22Rv1 (cell line): ENCODE measurements around the gene CASP3.

ENCODE experiments used
- ZFX ChIP-seq: fragments of 450-650 bp; IDR thresholded peaks from 2 replicates; pipeline ENCODE4 v1.6.1; 2017; ENCODE audit warnings: antibody characterized with exemption, borderline replicate concordance
- TF ChIP-seq, protein P1 (sequence below): fragments of 450-650 bp; IDR thresholded peaks from 2 replicates; pipeline ENCODE4 v1.5.1; 2017; ENCODE audit warnings: mild to moderate bottlenecking

DNA sequence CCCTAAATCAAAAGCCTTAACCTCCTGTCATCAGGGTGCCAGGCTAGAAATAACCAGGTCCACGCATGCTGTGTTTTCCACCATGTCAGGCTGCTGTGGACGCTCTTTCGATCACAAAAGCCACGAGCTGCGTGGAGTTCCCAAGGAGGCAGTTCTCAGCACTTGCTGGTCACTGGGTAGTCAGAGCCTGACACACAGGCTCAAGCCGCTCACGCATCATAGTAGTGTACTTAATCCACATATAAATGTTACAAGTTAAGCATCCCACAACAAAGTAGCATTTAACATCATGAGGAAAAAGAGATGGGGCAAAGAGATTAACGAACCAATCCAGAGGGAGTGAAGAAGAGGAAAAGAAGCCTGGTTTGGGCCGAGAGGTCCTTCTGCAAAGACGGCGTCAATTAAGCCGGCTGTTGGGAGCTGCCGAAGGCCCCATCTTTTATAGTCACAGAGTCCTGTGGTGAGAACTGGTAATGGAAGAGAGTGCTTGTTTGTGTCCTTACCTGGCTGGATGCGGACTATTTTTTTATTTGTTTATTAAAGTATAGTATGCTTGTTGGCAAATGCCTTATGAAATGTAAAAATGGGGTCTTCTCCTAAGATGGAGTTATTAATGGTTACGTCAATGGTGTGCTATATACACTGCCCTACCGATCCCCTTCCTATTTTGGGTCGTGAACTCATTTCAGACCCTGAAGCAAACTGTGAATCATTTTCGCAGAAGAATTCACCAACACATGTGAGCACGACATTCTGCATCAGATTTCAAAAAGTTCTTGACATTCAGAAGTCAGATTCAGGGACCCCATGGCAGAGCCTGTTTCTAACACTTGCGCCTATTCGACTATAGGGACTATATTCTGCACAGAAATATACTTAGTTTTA is 966 bp upstream of the CASP3 start:
- TF ChIP-seq, protein P1, sequence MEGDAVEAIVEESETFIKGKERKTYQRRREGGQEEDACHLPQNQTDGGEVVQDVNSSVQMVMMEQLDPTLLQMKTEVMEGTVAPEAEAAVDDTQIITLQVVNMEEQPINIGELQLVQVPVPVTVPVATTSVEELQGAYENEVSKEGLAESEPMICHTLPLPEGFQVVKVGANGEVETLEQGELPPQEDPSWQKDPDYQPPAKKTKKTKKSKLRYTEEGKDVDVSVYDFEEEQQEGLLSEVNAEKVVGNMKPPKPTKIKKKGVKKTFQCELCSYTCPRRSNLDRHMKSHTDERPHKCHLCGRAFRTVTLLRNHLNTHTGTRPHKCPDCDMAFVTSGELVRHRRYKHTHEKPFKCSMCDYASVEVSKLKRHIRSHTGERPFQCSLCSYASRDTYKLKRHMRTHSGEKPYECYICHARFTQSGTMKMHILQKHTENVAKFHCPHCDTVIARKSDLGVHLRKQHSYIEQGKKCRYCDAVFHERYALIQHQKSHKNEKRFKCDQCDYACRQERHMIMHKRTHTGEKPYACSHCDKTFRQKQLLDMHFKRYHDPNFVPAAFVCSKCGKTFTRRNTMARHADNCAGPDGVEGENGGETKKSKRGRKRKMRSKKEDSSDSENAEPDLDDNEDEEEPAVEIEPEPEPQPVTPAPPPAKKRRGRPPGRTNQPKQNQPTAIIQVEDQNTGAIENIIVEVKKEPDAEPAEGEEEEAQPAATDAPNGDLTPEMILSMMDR, result no peak
- no peak for TF ChIP-seq ZFX
